Measurements from ENCODE around the gene PLCG2.

PLCG2 gene

DNA sequence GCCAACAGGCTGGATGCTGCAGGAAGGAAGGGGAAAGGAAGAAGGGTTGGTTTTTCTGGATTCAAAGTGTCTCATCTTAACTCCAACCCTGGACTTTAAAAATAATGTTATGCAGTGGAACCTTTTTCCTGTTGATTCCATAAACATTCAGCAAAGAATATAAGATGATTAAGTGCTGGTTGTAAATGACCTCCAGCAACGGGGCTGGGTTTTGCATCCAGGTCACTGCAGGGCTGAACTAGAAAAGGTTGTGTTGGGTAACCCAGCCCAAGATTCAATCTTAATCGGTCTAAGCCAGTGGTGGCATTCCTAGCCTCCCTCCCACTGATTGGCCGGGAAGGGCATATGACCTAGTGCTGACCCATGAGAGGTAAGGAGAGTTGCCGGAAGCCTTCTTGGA is 34.2 kb upstream of the PLCG2 start:
- TF ChIP-seq, protein P1, sequence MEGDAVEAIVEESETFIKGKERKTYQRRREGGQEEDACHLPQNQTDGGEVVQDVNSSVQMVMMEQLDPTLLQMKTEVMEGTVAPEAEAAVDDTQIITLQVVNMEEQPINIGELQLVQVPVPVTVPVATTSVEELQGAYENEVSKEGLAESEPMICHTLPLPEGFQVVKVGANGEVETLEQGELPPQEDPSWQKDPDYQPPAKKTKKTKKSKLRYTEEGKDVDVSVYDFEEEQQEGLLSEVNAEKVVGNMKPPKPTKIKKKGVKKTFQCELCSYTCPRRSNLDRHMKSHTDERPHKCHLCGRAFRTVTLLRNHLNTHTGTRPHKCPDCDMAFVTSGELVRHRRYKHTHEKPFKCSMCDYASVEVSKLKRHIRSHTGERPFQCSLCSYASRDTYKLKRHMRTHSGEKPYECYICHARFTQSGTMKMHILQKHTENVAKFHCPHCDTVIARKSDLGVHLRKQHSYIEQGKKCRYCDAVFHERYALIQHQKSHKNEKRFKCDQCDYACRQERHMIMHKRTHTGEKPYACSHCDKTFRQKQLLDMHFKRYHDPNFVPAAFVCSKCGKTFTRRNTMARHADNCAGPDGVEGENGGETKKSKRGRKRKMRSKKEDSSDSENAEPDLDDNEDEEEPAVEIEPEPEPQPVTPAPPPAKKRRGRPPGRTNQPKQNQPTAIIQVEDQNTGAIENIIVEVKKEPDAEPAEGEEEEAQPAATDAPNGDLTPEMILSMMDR (IDR thresholded peaks at IDR 0.05; ENCODE audit: low read depth, low read length): no peak
- DNase-seq (ENCODE audit: low read depth, low spot score): no peak
- in situ Hi-C loops (cut with HindIII; ENCODE audit: low sequenced_read_pairs): no loop called here
- H3K4me3 ChIP-seq (ENCODE audit: low read depth, low read length): no peak overlapping the region

DNA sequence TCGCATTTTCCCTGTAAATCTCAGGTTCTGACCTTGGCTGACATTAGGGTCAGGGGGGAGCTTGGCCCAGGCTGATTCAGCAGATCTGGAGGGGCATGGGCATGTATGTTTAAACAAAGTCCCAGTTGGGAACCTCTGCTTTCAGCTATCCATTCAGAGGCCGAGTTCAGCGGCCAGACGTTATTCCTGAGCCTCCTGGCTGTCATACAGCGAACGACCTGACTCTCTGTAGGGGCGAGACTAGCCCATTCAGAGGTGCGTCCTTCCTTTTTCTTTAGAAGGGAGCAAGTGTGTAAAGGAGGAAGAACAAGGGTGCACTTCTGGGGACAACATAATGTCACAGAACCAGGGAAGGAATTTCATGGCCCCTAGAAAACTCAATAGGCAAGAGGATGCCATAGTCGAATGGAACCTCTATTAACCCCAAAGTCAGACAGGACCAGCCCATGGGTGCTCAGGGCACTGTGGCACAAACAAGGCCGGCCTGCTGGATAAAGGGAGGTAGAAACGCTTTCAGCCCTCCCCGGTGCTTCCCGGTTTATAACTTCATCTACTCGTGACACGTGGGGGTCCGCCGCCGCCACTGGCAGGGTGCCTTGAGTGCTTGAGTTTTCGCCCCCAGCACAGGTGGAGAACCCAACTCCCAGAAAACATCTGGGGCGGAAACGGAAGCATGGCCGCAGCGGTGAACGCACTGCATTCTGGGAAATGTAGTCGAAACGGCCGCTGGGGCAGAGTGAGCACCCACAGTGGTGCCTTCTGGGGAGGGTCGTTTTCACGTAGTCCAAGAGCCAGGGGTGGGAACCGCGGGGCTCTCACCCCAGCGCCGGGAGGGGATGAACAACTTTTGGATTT is 33.2 kb upstream of the PLCG2 start:
- in situ Hi-C loops (cut with HindIII; ENCODE audit: low sequenced_read_pairs): no loop called here
- peak; percentile 39 for DNase-seq (ENCODE audit: low read depth, low spot score)

DNA sequence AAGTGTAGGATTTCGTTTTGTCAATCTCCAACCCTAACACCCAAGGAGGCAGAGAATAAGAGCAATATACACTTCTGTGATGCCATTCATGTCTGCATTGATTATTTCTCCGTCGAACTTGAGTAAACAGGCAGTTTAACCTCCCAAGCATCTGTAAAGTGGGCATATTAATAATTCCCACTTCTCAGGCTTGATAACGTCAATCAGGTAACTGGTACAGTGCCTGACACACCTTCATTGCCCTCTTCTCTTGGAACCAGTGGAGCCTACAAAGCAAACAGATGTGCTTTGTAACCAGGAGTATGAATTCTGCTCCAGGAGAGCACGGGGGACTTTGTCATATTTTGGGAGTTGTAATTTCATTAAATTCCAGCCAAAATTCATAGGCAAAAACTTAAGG is 32.5 kb upstream of the PLCG2 start:
- H3K4me3 ChIP-seq (ENCODE audit: low read depth, low read length): peak overlapping the region; percentile 33
- TF ChIP-seq, protein P1 (IDR thresholded peaks at IDR 0.05; ENCODE audit: low read depth, low read length): no peak
- in situ Hi-C loops (cut with HindIII; ENCODE audit: low sequenced_read_pairs): no loop called here
- DNase-seq (ENCODE audit: low read depth, low spot score): no peak

More for the DNA sequence above, 33.2 kb upstream of the PLCG2 start:
- TF ChIP-seq, protein P1 (IDR thresholded peaks at IDR 0.05; ENCODE audit: low read depth, low read length): no peak
- H3K4me3 ChIP-seq (ENCODE audit: low read depth, low read length): peak overlapping the region; percentile 33

DNA sequence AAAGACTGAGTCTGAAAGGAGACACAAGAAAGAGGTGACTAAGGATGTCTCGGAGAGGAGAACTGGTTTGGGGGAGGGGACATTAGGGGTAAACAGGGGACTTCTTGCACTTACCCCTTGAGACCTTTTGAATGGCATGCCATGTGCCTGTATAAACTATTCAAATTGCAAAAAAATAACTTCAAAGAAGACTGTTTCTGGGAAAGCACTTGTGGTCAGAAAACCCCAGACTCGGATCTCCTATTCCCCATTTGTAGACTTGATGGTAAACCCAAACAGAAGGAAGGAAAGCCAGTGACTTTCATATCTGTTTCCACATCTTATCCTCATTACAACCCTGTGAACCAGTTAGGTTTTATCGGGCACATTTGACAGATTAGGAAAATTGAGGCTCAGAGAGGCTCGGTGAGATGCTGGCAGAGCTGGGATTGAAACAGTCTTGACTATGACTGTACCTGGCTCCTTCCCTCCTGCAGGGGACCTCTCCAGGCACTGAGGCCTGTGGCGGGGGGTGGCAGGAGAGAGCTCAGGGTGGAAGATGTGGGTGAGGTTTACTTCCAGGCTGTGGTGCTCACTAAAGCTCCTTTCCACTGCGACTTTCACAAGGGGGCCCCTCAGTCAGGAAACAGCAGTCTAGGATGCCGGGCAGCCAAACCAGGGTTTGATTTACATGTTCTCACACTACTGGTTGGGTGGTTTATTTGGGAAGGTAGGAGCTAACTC is 30.5 kb upstream of the PLCG2 start:
- DNase-seq (ENCODE audit: low read depth, low spot score): no peak

DNA sequence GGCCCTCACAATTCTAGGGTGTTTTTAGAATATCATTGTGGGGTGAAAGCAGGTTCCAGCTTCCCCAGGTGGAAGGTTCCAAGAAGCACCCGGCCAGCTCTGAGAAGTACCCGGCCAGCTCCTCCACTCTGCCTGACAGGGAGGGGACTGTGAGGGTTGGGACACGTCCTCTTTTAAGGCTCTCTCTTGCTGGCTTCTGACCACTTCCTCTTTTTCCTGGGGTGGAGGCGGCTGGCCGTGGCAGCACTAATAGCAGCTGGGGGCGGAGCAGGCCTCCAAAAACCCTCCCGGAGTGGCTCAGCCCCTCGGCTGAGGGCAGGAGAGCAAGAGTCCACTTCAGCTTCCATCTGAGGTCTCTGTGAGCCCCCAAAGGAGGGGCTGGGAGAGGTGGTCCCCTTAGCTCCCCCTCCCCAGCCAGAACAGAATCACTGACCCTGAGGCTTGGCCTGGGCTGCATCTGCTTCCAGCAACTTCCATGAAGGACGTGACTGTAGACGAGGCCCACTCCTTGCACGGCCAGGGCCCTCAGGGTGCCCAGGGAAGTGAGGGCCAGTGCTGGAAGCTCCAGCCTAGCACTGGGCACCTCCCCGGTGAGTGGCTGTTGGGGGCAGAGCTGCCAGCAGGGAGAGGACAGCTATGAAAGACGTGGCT is 26.7 kb upstream of the PLCG2 start:
- DNase-seq (ENCODE audit: low read depth, low spot score): no peak
- TF ChIP-seq, protein P1 (IDR thresholded peaks at IDR 0.05; ENCODE audit: low read depth, low read length): no peak
- in situ Hi-C loops (cut with HindIII; ENCODE audit: low sequenced_read_pairs): no loop called here
- H3K4me3 ChIP-seq (ENCODE audit: low read depth, low read length): no peak overlapping the region

More for the DNA sequence above, 30.5 kb upstream of the PLCG2 start:
- in situ Hi-C loops (cut with HindIII; ENCODE audit: low sequenced_read_pairs): no loop called here
- no peak overlapping the region for H3K4me3 ChIP-seq (ENCODE audit: low read depth, low read length)
- TF ChIP-seq, protein P1 (IDR thresholded peaks at IDR 0.05; ENCODE audit: low read depth, low read length): no peak

DNA sequence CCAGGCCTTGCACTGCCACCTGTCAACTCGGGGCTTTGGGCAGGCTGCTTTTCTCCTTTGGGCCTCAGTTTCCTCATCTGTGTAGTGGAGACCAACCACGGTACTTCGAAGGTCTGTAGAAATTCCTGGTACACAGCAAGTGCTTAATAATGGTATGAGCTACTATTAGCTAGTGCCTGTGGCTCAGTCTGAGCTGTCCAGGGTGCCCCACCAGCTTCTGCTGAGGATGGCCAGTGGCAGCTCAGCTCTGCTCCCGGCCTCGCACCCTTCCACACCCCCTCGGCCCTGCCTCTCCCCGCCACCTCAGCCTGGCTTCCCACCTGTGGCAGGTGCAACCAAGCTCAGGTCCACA is 26.2 kb upstream of the PLCG2 start:
- in situ Hi-C loops (cut with HindIII; ENCODE audit: low sequenced_read_pairs): no loop called here
- TF ChIP-seq, protein P1 (IDR thresholded peaks at IDR 0.05; ENCODE audit: low read depth, low read length): no peak
- DNase-seq (ENCODE audit: low read depth, low spot score): no peak
- no peak overlapping the region for H3K4me3 ChIP-seq (ENCODE audit: low read depth, low read length)

All from astrocyte of the spinal cord (primary cell).